ENCODE data around the gene AKAP3. TPM values are rescaled to one million over a fixed set of nuclear protein-coding genes. Genes with fewer than 3 reads are reported as not detected.

Gene AKAP3
- total RNA-seq, 1 donor from 2014 or later = 2.4 TPM

GRCh38 chr12:4604684-4605193 is 44.1 kb downstream of the AKAP3 start:
- DNase-seq (peak; percentile 72), ATAC-seq (peak; percentile 97)
- intact Hi-C loops (cut with micrococcal nuclease) = no loop called here

- intact Hi-C loops (cut with micrococcal nuclease) = no loop called here
- DNase-seq (no peak), ATAC-seq (no peak)
These were observed 44.9 kb downstream of the AKAP3 start for GRCh38 chr12:4603946-4604345.

GRCh38 chr12:4603421-4603820 is 45.4 kb downstream of the AKAP3 start:
- DNase-seq (no peak), ATAC-seq (no peak)
- intact Hi-C loops (cut with micrococcal nuclease) = no loop called here

- ATAC-seq = no peak
- DNase-seq = no peak
- intact Hi-C loops (cut with micrococcal nuclease) = no loop called here
These were observed 53.0 kb downstream of the AKAP3 start for GRCh38 chr12:4595881-4596280.

- intact Hi-C loops (cut with micrococcal nuclease) = no loop called here
- no peak for DNase-seq
- ATAC-seq = no peak
These were observed 57.6 kb downstream of the AKAP3 start for GRCh38 chr12:4591180-4591687.

- intact Hi-C loops (cut with micrococcal nuclease) = no loop called here
These were observed 58.9 kb downstream of the AKAP3 start for GRCh38 chr12:4589941-4590340.

GRCh38 chr12:4588916-4589315 is 59.9 kb downstream of the AKAP3 start:
- intact Hi-C loops (cut with micrococcal nuclease) = no loop called here
- no peak for DNase-seq
- ATAC-seq = no peak

More at GRCh38 chr12:4589941-4590340, 58.9 kb downstream of the AKAP3 start:
- DNase-seq (no peak), ATAC-seq (no peak)

GRCh38 chr12:4587108-4587507 is 61.7 kb downstream of the AKAP3 start:
- intact Hi-C loops (cut with micrococcal nuclease) = no loop called here
- DNase-seq = no peak
- ATAC-seq = no peak

- intact Hi-C loops (cut with micrococcal nuclease) = no loop called here
- no peak for ATAC-seq
- DNase-seq = no peak
These were observed 62.4 kb downstream of the AKAP3 start for GRCh38 chr12:4586500-4586899.

- ATAC-seq (no peak), DNase-seq (no peak)
- intact Hi-C loops (cut with micrococcal nuclease) = no loop called here
These were observed 64.0 kb downstream of the AKAP3 start for GRCh38 chr12:4584896-4585295.

GRCh38 chr12:4584281-4584680 is 64.6 kb downstream of the AKAP3 start:
- DNase-seq (no peak), ATAC-seq (no peak)
- intact Hi-C loops (cut with micrococcal nuclease) = no loop called here

GRCh38 chr12:4580281-4580688 is 68.6 kb downstream of the AKAP3 start:
- DNase-seq (no peak), ATAC-seq (no peak)
- intact Hi-C loops (cut with micrococcal nuclease) = no loop called here

GRCh38 chr12:4579305-4580102 is 69.3 kb downstream of the AKAP3 start:
- DNase-seq (no peak), ATAC-seq (peak; percentile 38)
- intact Hi-C loops (cut with micrococcal nuclease) = no loop called here

GRCh38 chr12:4572680-4573079 is 76.2 kb downstream of the AKAP3 start:
- DNase-seq (no peak), ATAC-seq (no peak)
- intact Hi-C loops (cut with micrococcal nuclease) = no loop called here

GRCh38 chr12:4569261-4569660 is 79.6 kb downstream of the AKAP3 start:
- intact Hi-C loops (cut with micrococcal nuclease) = no loop called here
- no peak for DNase-seq
- no peak for ATAC-seq

- intact Hi-C loops (cut with micrococcal nuclease) = no loop called here
- DNase-seq (no peak), ATAC-seq (peak; percentile 60)
These were observed 81.6 kb downstream of the AKAP3 start for GRCh38 chr12:4567073-4567881.

GRCh38 chr12:4566474-4566873 is 82.4 kb downstream of the AKAP3 start:
- ATAC-seq (no peak), DNase-seq (no peak)
- intact Hi-C loops (cut with micrococcal nuclease) = no loop called here
